Measurements from ENCODE around the gene ANKRD34A.

ANKRD34A gene

DNA sequence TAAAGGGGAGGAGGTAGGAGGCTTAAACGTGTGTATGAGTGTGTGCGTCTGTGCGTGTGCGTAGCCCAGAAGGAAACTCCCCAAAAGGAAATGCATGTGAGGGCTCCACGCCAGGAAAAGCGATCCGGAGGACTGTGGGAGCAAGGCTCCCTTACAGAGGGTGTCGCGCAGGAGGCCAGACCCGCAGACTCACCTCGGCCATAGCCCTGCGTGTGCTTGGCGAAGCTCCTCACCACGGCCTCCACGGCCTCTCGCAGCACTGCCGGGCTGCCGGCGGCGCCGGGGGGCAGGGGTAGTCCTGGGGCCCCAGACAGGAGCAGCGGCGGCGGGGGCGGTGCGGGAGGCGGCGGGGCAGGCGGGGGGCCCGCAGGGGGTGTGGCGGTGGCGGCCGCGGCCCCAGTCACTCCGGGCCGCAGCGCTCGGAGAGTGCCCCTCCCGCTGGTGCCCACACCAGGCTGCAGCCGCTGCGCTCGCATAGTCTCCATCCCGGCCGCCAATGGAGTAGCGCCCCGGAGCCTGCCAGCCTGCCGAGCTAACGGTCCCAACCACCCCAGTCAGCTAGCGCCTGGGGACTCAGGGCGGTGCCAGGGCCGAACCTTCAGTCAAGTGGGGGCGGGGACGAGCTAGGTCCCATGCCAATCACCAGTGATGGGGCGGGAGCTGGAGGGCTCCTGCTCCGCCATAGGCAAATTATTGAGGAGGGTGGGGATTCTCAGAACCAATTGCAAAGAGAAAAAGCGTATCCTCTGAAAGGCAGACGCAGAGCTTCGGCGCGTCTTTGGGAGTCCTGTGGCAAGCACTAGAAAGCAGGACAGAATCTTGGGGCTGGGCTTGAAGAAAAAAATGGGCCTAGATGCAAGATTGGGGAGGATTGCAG is 6.7 kb downstream of the ANKRD34A start, which contains the start of gene LIX1L:
Gene LIX1L, minus strand, starts transcription at position 575 of the 877 bp plus-strand sequence. Its CDS starts 90 bp downstream, at position 485.
- Histone ChIP-seq H3K27me3 (ENCODE audit: insufficient read depth, poor library complexity, severe bottlenecking) (no peaks in the 10 kb centered on the region), H3K4me3 (ENCODE audit: severe bottlenecking) (peak within 1 kb of the TSS; percentile 47), H3K9me3 (ENCODE audit: severe bottlenecking) (no peaks in the 10 kb centered on the region), H3K4me1 (ENCODE audit: insufficient read depth, poor library complexity, severe bottlenecking) (peaks cover 7% of the 10 kb centered on the region), H3K36me3 (ENCODE audit: low read depth) (no peaks in the 10 kb centered on the region), H3K27ac (ENCODE audit: poor library complexity, severe bottlenecking) (peak within 1 kb of the TSS; percentile 65)
- DNase-seq (ENCODE audit: low spot score) (peak; percentile 95), ATAC-seq (ENCODE audit: low read depth) (peak; percentile 89)
- TF ChIP-seq, protein P1, sequence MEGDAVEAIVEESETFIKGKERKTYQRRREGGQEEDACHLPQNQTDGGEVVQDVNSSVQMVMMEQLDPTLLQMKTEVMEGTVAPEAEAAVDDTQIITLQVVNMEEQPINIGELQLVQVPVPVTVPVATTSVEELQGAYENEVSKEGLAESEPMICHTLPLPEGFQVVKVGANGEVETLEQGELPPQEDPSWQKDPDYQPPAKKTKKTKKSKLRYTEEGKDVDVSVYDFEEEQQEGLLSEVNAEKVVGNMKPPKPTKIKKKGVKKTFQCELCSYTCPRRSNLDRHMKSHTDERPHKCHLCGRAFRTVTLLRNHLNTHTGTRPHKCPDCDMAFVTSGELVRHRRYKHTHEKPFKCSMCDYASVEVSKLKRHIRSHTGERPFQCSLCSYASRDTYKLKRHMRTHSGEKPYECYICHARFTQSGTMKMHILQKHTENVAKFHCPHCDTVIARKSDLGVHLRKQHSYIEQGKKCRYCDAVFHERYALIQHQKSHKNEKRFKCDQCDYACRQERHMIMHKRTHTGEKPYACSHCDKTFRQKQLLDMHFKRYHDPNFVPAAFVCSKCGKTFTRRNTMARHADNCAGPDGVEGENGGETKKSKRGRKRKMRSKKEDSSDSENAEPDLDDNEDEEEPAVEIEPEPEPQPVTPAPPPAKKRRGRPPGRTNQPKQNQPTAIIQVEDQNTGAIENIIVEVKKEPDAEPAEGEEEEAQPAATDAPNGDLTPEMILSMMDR (IDR thresholded peaks at IDR 0.05; ENCODE audit: poor library complexity, severe bottlenecking) = no peak

DNA sequence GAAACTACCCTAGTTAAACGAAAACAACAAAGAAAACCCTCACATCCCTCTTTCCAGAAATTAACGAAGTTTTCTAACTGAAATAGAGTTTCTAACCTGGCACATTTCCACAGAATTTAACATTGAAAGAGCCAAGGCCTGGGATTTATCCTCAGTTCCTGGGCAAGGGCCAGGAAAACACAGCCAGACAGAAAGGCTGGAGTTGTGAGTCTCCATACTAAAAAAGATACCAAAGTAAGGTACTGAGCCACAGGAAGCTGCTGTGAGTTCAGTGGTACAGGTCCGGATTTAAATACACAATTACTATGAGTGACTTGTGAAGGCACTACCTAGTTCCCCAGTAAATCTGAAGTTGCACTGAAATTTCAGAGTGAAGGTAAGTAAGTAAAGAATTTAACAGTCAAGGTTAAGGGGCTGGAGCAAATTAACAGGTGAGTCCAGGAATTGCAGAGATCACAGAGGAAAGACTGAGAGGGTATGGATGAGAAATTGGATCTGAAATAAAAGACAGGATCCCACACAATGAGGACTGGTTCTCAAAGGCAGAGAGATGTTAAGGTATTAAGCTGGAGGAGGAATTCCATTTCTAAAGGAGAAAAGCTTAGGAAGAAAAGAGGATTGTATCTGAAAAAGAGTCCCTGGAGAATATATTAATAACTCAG is 7.5 kb downstream of the ANKRD34A start:
- Histone ChIP-seq H3K27ac (ENCODE audit: poor library complexity, severe bottlenecking) (peak overlapping the region; percentile 65), H3K36me3 (ENCODE audit: low read depth) (no peaks in the 10 kb centered on the region), H3K9me3 (ENCODE audit: severe bottlenecking) (no peaks in the 10 kb centered on the region), H3K4me3 (ENCODE audit: severe bottlenecking) (peak overlapping the region; percentile 47), H3K4me1 (ENCODE audit: insufficient read depth, poor library complexity, severe bottlenecking) (peaks cover 6% of the 10 kb centered on the region), H3K27me3 (ENCODE audit: insufficient read depth, poor library complexity, severe bottlenecking) (no peaks in the 10 kb centered on the region)
- peak; percentile 1; the same call in 1 of the 3 replicates for ATAC-seq (ENCODE audit: low read depth)
- no peak for DNase-seq (ENCODE audit: low spot score)
- TF ChIP-seq, protein P1 (IDR thresholded peaks at IDR 0.05; ENCODE audit: poor library complexity, severe bottlenecking) = no peak

GRCh38 chr1:145956361-145956760 is 8.0 kb downstream of the ANKRD34A start:
- H3K27me3 ChIP-seq (ENCODE audit: insufficient read depth, poor library complexity, severe bottlenecking) = no peaks in the 10 kb centered on the region
- DNase-seq (ENCODE audit: low spot score) (no peak), ATAC-seq (ENCODE audit: low read depth) (no peak)
- no peaks in the 10 kb centered on the region for H3K36me3 ChIP-seq (ENCODE audit: low read depth)
- TF ChIP-seq, protein P1 (IDR thresholded peaks at IDR 0.05; ENCODE audit: poor library complexity, severe bottlenecking) = no peak
- no peaks in the 10 kb centered on the region for H3K9me3 ChIP-seq (ENCODE audit: severe bottlenecking)
- peak overlapping the region; percentile 65 for H3K27ac ChIP-seq (ENCODE audit: poor library complexity, severe bottlenecking)
- peak overlapping the region; percentile 47 for H3K4me3 ChIP-seq (ENCODE audit: severe bottlenecking)
- peaks cover 6% of the 10 kb centered on the region for H3K4me1 ChIP-seq (ENCODE audit: insufficient read depth, poor library complexity, severe bottlenecking)

DNA sequence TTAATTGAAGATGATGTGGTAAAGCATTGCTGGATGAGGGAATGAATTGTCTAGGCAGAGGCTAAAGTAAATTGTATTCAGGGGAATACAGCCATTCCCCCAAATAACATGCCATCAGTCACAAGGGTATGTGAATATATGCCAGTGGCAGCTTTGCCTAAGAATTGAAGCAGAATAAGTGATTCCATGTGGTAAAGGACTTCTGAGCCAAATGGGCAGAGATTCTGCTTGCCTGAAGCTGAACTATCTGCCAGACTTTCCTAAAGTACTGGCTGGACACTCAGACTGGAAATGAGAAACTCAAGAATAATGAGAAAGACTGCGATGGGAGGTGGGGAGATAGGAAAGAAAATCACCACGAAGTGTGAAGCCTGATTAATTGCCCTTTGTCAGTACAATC is 8.9 kb downstream of the ANKRD34A start:
- H3K36me3 ChIP-seq (ENCODE audit: low read depth) = no peaks in the 10 kb centered on the region
- H3K27me3 ChIP-seq (ENCODE audit: insufficient read depth, poor library complexity, severe bottlenecking) = no peaks in the 10 kb centered on the region
- no peak overlapping the region for H3K4me3 ChIP-seq (ENCODE audit: severe bottlenecking)
- no peaks in the 10 kb centered on the region for H3K9me3 ChIP-seq (ENCODE audit: severe bottlenecking)
- TF ChIP-seq, protein P1 (IDR thresholded peaks at IDR 0.05; ENCODE audit: poor library complexity, severe bottlenecking) = no peak
- DNase-seq (ENCODE audit: low spot score) (no peak), ATAC-seq (ENCODE audit: low read depth) (no peak)
- H3K4me1 ChIP-seq (ENCODE audit: insufficient read depth, poor library complexity, severe bottlenecking) = peaks cover 6% of the 10 kb centered on the region
- no peak overlapping the region for H3K27ac ChIP-seq (ENCODE audit: poor library complexity, severe bottlenecking)
